ENCODE measurements around the gene INPP5B.

INPP5B gene

DNA sequence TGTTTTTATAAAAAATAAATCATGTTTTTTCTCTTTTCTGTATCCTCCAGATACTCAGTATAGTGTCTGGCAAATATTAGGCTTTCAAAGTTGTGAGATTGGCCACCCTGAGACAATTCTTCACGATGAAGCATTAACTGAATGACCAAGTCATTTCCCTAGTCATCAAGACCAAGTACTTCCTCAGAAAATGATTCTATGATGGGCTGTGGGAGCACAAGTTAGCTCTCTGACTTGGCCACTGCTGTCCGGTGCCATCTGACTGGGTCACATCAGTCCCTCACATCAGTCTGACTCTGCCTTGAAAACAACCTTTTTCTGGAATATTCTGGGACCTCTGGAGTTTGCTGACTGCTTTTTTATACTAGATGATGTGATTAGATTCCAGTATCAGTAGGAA lies 125.4 kb downstream of the INPP5B start:
- Histone ChIP-seq H3K4me1 (ENCODE audit: insufficient read depth, low read length) (no peaks in the 10 kb centered on the region), H3K4me3 (ENCODE audit: low read length) (no peak overlapping the region), H3K27me3 (ENCODE audit: insufficient read depth, low read length) (no peaks in the 10 kb centered on the region), H3K27ac (ENCODE audit: low read length) (no peak overlapping the region), H3K36me3 (ENCODE audit: insufficient read depth, low read depth, low read length) (peaks cover 57% of the 10 kb centered on the region), H3K9ac (ENCODE audit: low read depth, low read length) (no peak overlapping the region), H3K9me3 (ENCODE audit: insufficient read depth, low read depth, low read length) (no peaks in the 10 kb centered on the region)

DNA sequence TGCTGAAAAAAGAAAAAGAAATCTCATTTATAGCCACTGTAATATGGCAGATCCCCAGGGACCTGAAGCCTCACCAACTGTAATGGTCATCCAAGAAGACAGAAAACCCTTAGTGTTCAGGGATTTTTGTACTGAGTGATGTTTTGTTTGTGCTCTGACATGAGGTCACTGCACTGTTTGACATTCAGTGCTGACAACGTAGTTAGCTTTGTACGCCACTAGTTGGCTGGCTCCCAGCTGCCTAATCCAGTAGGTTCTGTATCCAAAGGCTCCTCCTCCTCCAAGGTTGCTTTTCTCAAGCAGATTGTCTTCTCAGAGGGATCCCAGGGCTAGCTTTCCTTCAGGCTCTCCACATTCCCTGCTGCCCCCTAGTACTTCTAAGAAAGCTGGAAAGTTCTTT lies 129.4 kb downstream of the INPP5B start:
- Histone ChIP-seq H3K36me3 (ENCODE audit: insufficient read depth, low read depth, low read length) (peaks cover 65% of the 10 kb centered on the region), H3K27ac (ENCODE audit: low read length) (no peak overlapping the region), H3K9ac (ENCODE audit: low read depth, low read length) (no peak overlapping the region), H3K9me3 (ENCODE audit: insufficient read depth, low read depth, low read length) (no peaks in the 10 kb centered on the region), H3K27me3 (ENCODE audit: insufficient read depth, low read length) (no peaks in the 10 kb centered on the region), H3K4me3 (ENCODE audit: low read length) (no peak overlapping the region), H3K4me1 (ENCODE audit: insufficient read depth, low read length) (no peaks in the 10 kb centered on the region)

DNA sequence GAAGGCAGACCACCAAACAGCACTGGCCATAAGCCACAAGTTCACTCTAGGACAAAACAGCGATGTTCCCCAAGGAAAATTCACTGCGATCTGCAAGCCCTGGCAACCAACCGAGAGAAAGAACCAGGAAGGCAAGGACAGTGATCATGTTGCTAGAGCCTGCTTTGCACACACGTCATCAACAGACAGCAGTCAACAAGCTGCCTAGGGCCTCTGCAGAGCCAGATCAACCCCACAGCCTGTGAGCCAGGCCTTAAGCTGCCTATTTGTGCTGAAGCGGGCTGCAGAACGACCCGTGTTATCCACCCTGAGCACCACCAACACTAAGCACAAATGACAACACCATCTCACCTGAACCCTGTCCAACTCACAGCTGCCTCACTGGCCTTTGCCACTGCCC lies 132.6 kb downstream of the INPP5B start:
- H3K27me3 ChIP-seq (ENCODE audit: insufficient read depth, low read length) = no peaks in the 10 kb centered on the region
- H3K4me3 ChIP-seq (ENCODE audit: low read length) = no peak overlapping the region
- H3K4me1 ChIP-seq (ENCODE audit: insufficient read depth, low read length) = peaks cover 1% of the 10 kb centered on the region; the same call in 1 of the 2 replicates
- peaks cover 50% of the 10 kb centered on the region for H3K36me3 ChIP-seq (ENCODE audit: insufficient read depth, low read depth, low read length)
- H3K9me3 ChIP-seq (ENCODE audit: insufficient read depth, low read depth, low read length) = no peaks in the 10 kb centered on the region
- no peak overlapping the region for H3K9ac ChIP-seq (ENCODE audit: low read depth, low read length)
- no peak overlapping the region for H3K27ac ChIP-seq (ENCODE audit: low read length)

DNA sequence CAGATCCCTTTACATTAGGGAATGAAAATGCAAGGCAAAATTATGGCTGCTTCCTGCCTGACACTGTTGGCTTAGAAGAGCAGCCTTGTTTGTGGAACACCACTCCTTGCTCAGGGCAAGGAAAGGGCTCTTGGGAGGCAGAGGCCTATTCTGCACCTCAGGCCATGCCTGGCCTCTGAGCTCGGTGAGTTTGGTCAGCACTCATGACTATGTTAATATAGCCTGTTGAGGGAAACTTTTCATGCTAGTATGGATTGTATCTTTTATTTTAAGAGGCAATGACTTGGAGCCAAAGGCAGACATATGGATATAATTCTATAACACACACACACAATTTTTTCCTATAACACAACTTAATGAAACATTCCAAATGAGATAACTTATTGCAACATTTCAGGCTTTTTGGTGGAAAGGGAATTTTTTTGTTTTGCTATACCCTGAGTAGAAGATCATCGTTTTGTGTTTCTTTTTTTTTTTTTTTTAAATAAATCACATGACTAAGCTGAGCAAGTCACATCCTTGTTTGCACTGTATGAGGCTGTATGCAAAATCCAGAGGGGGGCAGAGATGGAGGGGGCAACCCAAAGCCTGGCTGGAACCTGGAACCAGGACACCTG lies 133.2 kb downstream of the INPP5B start:
- H3K9ac ChIP-seq (ENCODE audit: low read depth, low read length) = no peak overlapping the region
- H3K9me3 ChIP-seq (ENCODE audit: insufficient read depth, low read depth, low read length) = no peaks in the 10 kb centered on the region
- H3K27ac ChIP-seq (ENCODE audit: low read length) = no peak overlapping the region
- H3K36me3 ChIP-seq (ENCODE audit: insufficient read depth, low read depth, low read length) = peaks cover 46% of the 10 kb centered on the region
- no peaks in the 10 kb centered on the region for H3K27me3 ChIP-seq (ENCODE audit: insufficient read depth, low read length)
- H3K4me3 ChIP-seq (ENCODE audit: low read length) = no peak overlapping the region
- H3K4me1 ChIP-seq (ENCODE audit: insufficient read depth, low read length) = peaks cover 5% of the 10 kb centered on the region; the same call in 1 of the 2 replicates

DNA sequence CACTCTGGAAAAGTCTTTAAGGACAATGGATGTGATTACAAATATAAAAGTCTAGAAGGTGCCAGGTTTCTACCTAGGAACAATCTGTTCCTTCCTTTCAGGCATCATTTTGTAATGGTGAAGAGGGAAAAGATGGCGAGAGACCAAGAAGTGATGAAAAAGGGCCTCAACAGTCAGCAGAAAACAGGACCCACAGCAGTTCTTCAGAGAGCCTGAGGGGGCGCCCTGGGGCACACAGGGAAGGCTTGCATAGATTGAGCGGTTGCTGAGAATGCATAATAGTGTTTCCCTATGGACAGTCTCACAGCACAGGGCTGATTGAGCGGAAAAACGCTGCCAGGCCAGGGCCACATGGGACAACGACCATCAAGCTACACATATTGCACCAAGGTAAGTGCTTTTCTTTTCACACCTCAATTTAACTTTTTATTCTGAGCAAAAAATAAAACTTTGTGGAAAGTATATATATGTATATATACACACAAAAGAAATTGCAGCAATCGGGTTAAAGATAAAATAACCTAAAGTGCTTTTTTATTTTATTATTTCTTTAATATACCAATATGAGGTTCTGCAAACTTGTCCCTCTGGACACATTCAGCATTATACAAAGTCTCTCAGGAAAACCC lies 135.7 kb downstream of the INPP5B start:
- H3K9ac ChIP-seq (ENCODE audit: low read depth, low read length) = no peak overlapping the region
- peaks cover 42% of the 10 kb centered on the region for H3K36me3 ChIP-seq (ENCODE audit: insufficient read depth, low read depth, low read length)

More for the DNA sequence above, 135.7 kb downstream of the INPP5B start:
- no peaks in the 10 kb centered on the region for H3K9me3 ChIP-seq (ENCODE audit: insufficient read depth, low read depth, low read length)
- H3K4me1 ChIP-seq (ENCODE audit: insufficient read depth, low read length) = peaks cover 8% of the 10 kb centered on the region; the same call in 1 of the 2 replicates
- no peaks in the 10 kb centered on the region for H3K27me3 ChIP-seq (ENCODE audit: insufficient read depth, low read length)
- no peak overlapping the region for H3K27ac ChIP-seq (ENCODE audit: low read length)
- no peak overlapping the region for H3K4me3 ChIP-seq (ENCODE audit: low read length)

All from iPS-20b (cell line).